K562 treated with DMSO at 1 percent for 24 hours (cell line): ENCODE measurements around the gene RIMKLB. TPM values are rescaled to one million over a fixed set of nuclear protein-coding genes. Genes with fewer than 3 reads are reported as not detected.

Experiments
- total RNA-seq: library from RNA; unstranded; fragments of 300-600 nt; gene quantifications from 2 replicates; pipeline ENCODE4 v1.2.3, GENCODE V29; 2022; ENCODE audit warnings: low read depth; ENCODE audit not compliant: insufficient read depth

The RIMKLB gene, protein sequence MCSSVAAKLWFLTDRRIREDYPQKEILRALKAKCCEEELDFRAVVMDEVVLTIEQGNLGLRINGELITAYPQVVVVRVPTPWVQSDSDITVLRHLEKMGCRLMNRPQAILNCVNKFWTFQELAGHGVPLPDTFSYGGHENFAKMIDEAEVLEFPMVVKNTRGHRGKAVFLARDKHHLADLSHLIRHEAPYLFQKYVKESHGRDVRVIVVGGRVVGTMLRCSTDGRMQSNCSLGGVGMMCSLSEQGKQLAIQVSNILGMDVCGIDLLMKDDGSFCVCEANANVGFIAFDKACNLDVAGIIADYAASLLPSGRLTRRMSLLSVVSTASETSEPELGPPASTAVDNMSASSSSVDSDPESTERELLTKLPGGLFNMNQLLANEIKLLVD
- total RNA-seq = 6.8 and 7.2 TPM in 2 replicates

DNA sequence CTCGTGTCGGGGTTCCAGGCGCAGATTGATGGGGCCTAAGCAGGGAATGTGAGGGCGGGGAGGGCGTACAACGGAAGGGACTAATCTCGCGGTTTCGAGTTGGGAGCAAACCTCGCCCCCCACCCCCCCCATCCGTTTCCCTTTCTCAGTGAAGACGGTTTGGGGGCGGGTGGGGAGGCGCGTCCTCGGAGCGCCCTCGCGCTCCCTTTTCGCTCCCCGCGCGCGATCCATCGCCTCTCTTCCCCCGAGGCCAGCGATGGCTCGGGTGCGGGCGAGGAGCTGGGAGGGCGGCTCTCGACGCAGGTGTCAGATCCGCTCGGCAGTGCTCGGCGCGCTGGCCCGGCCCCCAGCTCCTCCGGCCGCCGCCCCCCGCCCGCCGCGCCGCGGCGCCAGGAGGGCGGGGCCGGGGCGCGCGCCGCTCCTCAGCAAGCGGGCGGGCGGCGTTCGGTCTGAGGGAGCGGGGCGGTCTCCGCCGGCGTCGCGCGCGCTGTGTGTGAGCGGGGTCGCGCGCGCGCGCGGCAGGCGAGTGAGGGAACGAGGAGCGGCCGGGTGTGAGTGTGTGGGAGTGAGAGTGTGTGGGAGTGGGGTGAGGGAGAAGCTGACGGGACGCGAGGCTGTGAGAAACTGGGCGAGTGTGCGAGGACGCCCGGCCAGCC lies at the start of gene RIMKLB:
RIMKLB (plus strand) TSS at position 516 of the 656 bp plus-strand sequence. CDS start 15,876 bp downstream, outside the sequence.

DNA sequence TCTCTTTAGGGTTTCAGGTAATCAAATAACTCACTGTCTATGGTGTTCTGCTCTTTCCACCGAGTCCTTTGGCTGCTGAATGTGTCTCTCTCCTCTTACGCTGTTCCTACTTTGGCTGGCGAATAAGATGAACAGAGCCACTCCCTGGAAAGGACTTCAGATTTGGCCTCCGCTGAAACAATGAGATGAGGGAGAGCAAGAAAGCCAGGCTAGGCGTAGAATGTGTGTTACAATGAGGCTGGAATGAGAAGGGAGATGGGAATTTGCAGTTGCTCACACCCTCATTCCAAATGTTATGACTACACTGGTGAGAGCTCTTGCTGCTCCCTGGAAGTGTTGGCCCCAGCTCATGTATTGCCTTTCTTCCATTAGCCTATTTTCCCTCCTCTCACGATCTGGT lies 35.2 kb upstream of the RIMKLB start, which contains the start of gene MFAP5:
MFAP5 (minus strand) TSS at position 234 of the 400 bp plus-strand sequence. CDS start 722 bp downstream, outside the sequence.

DNA sequence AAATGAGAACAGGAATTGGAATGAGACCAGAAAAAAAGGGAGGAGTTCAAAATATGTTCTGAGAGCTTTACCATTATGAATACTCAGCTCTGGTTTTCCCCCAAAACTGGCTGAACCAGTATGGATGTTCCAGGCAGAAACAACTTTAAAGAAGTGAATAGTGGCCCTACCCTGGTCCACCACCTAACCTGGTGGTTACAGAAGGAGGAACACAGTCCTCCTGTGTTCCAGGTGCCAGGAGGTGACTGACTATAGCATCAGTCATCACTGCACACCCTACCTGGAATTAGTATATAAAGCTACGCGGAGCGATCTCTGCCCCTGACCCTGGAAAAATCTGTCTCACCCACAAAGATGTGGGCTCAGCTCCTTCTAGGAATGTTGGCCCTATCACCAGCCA lies 124.5 kb downstream of the RIMKLB start, which contains the start of gene A2ML1:
A2ML1 (plus strand) TSS at position 324 of the 400 bp plus-strand sequence; CDS start at position 355, 31 bp downstream.

Other genes starting within 250 kb of the RIMKLB start
- not detected in 2 replicates for gene CLEC6A, start 242.0 kb upstream of the RIMKLB start, total RNA-seq
- not detected in 2 replicates for gene CLEC4D, start 184.5 kb upstream of the RIMKLB start, total RNA-seq
- gene CLEC4E, start 157.1 kb upstream of the RIMKLB start, total RNA-seq = not detected in 2 replicates
- not detected in 2 replicates for gene AICDA, start 85.1 kb upstream of the RIMKLB start, total RNA-seq
- not detected in 2 replicates for gene MFAP5, start 35.2 kb upstream of the RIMKLB start, total RNA-seq
- gene A2ML1, start 124.6 kb downstream of the RIMKLB start, total RNA-seq = 0.30 TPM in 1 of 2 replicates, not detected in the other
- 13.3 and 14.9 TPM in 2 replicates for gene PHC1, start 216.5 kb downstream of the RIMKLB start, total RNA-seq